Liver (tissue), 9 donors: Measurements from ENCODE around the gene TNNC2. TPM values are rescaled to one million over a fixed set of nuclear protein-coding genes. Genes with fewer than 3 reads are reported as not detected.
"Not testable (repeated sequence)": the region's sequence is repeated elsewhere in the genome, so short reads cannot be mapped to it uniquely, and the experiment has no call there.

Experiments
- DNase-seq: peaks from one replicate; pipeline ENCODE4 v3.0.0-alpha.2; 2017; ENCODE audit warnings: low spot score
- H3K27ac ChIP-seq, 2 donors: one replicate each; pipeline ENCODE4 v1.7.0; 2013; ENCODE audit warnings: inconsistent platforms in 2 of 2, low read length in 2 of 2, control low read depth in 1 of 2, low read depth in 1 of 2, mild to moderate bottlenecking in 1 of 2
- H3K27me3 ChIP-seq, 4 donors: one replicate each; pipeline versions ENCODE4 v1.6.1 to v1.7.0; 2013; ENCODE audit warnings: low read length in 3 of 4, inconsistent platforms in 1 of 4, mild to moderate bottlenecking in 1 of 4, moderate library complexity in 1 of 4; ENCODE audit not compliant: control insufficient read depth in 4 of 4, insufficient read depth in 4 of 4
- H3K36me3 ChIP-seq, 4 donors: one replicate each; pipeline versions ENCODE4 v1.6.1 to v1.7.0; 2013; ENCODE audit warnings: low read length in 3 of 4, mild to moderate bottlenecking in 3 of 4, low read depth in 1 of 4, moderate library complexity in 1 of 4; ENCODE audit not compliant: control insufficient read depth in 4 of 4, insufficient read depth in 3 of 4
- H3K4me1 ChIP-seq, 4 donors: one replicate each; pipeline versions ENCODE4 v1.6.1 to v1.7.0; 2013; ENCODE audit warnings: low read length in 3 of 4, mild to moderate bottlenecking in 3 of 4, moderate library complexity in 1 of 4; ENCODE audit not compliant: control insufficient read depth in 4 of 4, insufficient read depth in 4 of 4
- H3K4me3 ChIP-seq, 3 donors: one replicate each; pipeline versions ENCODE4 v1.6.1 to v1.7.0; 2013; ENCODE audit warnings: low read length in 3 of 3, control low read depth in 1 of 3, low read depth in 1 of 3, mild to moderate bottlenecking in 1 of 3
- H3K9ac ChIP-seq, 2 donors: one replicate each; pipeline ENCODE4 v1.7.0; 2013; ENCODE audit warnings: low read length in 2 of 2, mild to moderate bottlenecking in 2 of 2, moderate library complexity in 2 of 2, control low read depth in 1 of 2, low read depth in 1 of 2
- H3K9me3 ChIP-seq, 4 donors: one replicate each; pipeline versions ENCODE4 v1.6.1 to v1.7.0; 2013; ENCODE audit warnings: low read length in 3 of 4; ENCODE audit not compliant: control insufficient read depth in 4 of 4
- EGR1 ChIP-seq, 2 donors: IDR thresholded peaks; 2 replicates each; pipeline ENCODE4 v1.6.1; 2016 to 2018; ENCODE audit warnings: antibody characterized with exemption in 2 of 2, low read depth in 2 of 2
- FOXA1 ChIP-seq: IDR thresholded peaks from 2 replicates; pipeline ENCODE4 v1.6.1; 2016; ENCODE audit warnings: antibody characterized with exemption
- FOXA2 ChIP-seq: IDR thresholded peaks from 2 replicates; pipeline ENCODE4 v1.6.1; 2016; ENCODE audit warnings: antibody characterized with exemption
- HNF4A ChIP-seq, 2 donors: conservative IDR thresholded peaks; 2 replicates each; pipeline ENCODE4 v1.6.1; 2016; ENCODE audit warnings: antibody characterized with exemption in 2 of 2, mild to moderate bottlenecking in 2 of 2
- HNF4G ChIP-seq: IDR thresholded peaks from 2 replicates; pipeline ENCODE4 v1.6.1; 2016; ENCODE audit warnings: antibody characterized with exemption
- JUND ChIP-seq, 2 donors: IDR thresholded peaks; 2 replicates each; pipeline ENCODE4 v1.6.1; 2016; ENCODE audit warnings: antibody characterized with exemption in 2 of 2
- NR2F2 ChIP-seq: IDR thresholded peaks from 2 replicates; pipeline ENCODE4 v1.6.1; 2016; ENCODE audit warnings: antibody characterized with exemption
- RAD21 ChIP-seq, 2 donors: IDR thresholded peaks; 2 replicates each; pipeline ENCODE4 v1.6.1; 2016; ENCODE audit warnings: antibody characterized with exemption in 2 of 2, mild to moderate bottlenecking in 2 of 2
- RXRA ChIP-seq, 2 donors: IDR thresholded peaks; 2 replicates each; pipeline ENCODE4 v1.6.1; 2017 to 2018; ENCODE audit warnings: antibody characterized with exemption in 2 of 2, mild to moderate bottlenecking in 1 of 2
- SP1 ChIP-seq: IDR thresholded peaks from 2 replicates; pipeline ENCODE4 v1.6.1; 2018; ENCODE audit warnings: antibody characterized with exemption, mild to moderate bottlenecking
- TAF1 ChIP-seq: conservative IDR thresholded peaks from 2 replicates; pipeline ENCODE4 v1.6.1; 2016; ENCODE audit warnings: antibody characterized with exemption, mild to moderate bottlenecking
- YY1 ChIP-seq: IDR thresholded peaks from 2 replicates; pipeline ENCODE4 v1.6.1; 2016; ENCODE audit warnings: antibody characterized with exemption, mild to moderate bottlenecking
- WGBS: extraction: QIAGEN DNeasy Blood & Tissue Kit; methylation state at CpG from one replicate; pipeline ENCODE4 v1.1.7; 2013; 5-methylcytosine and 5-hydroxymethylcytosine counted together
- polyA plus RNA-seq, 2 donors: library from polyadenylated mRNA; stranded (reverse) in 1 of 2; unstranded in 1 of 2; fragments of 200-250 nt in 1 of 2; fragments of >200 nt in 1 of 2; fragmentation: Nextera tagmentation in 1 of 2; extraction: Ambion mirVana in 1 of 2; gene quantifications; one replicate each; pipeline versions ENCODE4 v1.2.1 to v1.2.3, GENCODE V29; 2013 to 2015
- total RNA-seq, 2 donors: library from RNA; depleted of rRNA; stranded (reverse); fragments of >200 nt; gene quantifications; one replicate each; pipeline ENCODE4 v1.2.3, GENCODE V29; 2014
- TF ChIP-seq, protein P1 (sequence below): IDR thresholded peaks from 2 replicates; pipeline ENCODE4 v1.6.1; 2016; ENCODE audit warnings: antibody characterized with exemption, mild to moderate bottlenecking
- TF ChIP-seq, protein P2 (sequence below): fragments of 150-350 bp; IDR thresholded peaks from 2 replicates; pipeline ENCODE4 v1.5.1; 2017; ENCODE audit warnings: improper control_type of control experiment, low read depth, low read length; ENCODE audit not compliant: missing input control
- TF ChIP-seq, protein P3 (sequence below): IDR thresholded peaks from 2 replicates; pipeline ENCODE4 v1.6.1; 2016; ENCODE audit warnings: antibody characterized with exemption
- TF ChIP-seq, protein P4 (sequence below): IDR thresholded peaks from 2 replicates; pipeline ENCODE4 v1.6.1; 2016; ENCODE audit warnings: antibody characterized with exemption
- TF ChIP-seq, protein P5 (sequence below): IDR thresholded peaks from 2 replicates; pipeline ENCODE4 v1.6.1; 2016; ENCODE audit warnings: antibody characterized with exemption
- donor health status: healthy.
- donor health status: healthy.
- donor health status: healthy.
- donor health status: healthy.
- donor health status: healthy.

The TNNC2 gene
- total and polyA plus RNA-seq, 4 donors, result 0.12 to 0.33 (median 0.31) TPM; not detected in 1

DNA sequence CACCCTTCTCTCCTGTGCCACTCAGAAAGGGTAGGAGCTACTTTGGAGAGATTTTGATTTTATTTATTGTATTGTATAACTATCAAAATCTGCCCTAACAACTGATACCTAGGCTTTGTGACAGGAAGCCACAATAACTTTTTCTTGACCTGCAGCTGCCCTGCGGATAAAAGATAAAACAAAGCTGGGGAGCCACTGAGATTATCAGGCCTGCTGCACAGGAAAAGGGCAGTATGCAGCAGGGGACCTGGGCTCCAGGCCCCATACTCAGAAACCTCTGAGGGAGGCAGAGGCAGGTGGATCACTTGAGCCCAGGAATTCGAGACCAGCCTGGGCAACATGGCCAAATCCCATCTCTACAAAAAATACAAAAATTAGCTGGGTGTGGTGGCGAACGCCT lies 5.5 kb upstream of the TNNC2 start:
- Histone ChIP-seq H3K27ac (peak overlapping the region in 1 of 2 donors; percentile 82), H3K4me3 (no peak overlapping the region), H3K4me1 (peaks cover 4 to 14% (median 9%) of the 10 kb centered on the region in 4 donors), H3K9me3 (no peaks in the 10 kb centered on the region), H3K9ac (no peak overlapping the region), H3K36me3 (peaks cover 0 to 2% (median 0%) of the 10 kb centered on the region in 4 donors), H3K27me3 (no peaks in the 10 kb centered on the region)
- WGBS, result 89% methylated on average over 4 of the region's 4 CpGs
- TF ChIP-seq, protein P1, sequence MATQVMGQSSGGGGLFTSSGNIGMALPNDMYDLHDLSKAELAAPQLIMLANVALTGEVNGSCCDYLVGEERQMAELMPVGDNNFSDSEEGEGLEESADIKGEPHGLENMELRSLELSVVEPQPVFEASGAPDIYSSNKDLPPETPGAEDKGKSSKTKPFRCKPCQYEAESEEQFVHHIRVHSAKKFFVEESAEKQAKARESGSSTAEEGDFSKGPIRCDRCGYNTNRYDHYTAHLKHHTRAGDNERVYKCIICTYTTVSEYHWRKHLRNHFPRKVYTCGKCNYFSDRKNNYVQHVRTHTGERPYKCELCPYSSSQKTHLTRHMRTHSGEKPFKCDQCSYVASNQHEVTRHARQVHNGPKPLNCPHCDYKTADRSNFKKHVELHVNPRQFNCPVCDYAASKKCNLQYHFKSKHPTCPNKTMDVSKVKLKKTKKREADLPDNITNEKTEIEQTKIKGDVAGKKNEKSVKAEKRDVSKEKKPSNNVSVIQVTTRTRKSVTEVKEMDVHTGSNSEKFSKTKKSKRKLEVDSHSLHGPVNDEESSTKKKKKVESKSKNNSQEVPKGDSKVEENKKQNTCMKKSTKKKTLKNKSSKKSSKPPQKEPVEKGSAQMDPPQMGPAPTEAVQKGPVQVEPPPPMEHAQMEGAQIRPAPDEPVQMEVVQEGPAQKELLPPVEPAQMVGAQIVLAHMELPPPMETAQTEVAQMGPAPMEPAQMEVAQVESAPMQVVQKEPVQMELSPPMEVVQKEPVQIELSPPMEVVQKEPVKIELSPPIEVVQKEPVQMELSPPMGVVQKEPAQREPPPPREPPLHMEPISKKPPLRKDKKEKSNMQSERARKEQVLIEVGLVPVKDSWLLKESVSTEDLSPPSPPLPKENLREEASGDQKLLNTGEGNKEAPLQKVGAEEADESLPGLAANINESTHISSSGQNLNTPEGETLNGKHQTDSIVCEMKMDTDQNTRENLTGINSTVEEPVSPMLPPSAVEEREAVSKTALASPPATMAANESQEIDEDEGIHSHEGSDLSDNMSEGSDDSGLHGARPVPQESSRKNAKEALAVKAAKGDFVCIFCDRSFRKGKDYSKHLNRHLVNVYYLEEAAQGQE, result no peak
- TF ChIP-seq NR2F2, result no peak
- TF ChIP-seq HNF4G, result no peak
- no peak for TF ChIP-seq RAD21 (IDR thresholded peaks at IDR 0.05)
- TF ChIP-seq JUND (IDR thresholded peaks at IDR 0.05), result no peak
- no peak for TF ChIP-seq HNF4A (conservative IDR thresholded peaks at IDR 0.05)
- no peak for TF ChIP-seq RXRA (IDR thresholded peaks at IDR 0.05)
- TF ChIP-seq, protein P2, sequence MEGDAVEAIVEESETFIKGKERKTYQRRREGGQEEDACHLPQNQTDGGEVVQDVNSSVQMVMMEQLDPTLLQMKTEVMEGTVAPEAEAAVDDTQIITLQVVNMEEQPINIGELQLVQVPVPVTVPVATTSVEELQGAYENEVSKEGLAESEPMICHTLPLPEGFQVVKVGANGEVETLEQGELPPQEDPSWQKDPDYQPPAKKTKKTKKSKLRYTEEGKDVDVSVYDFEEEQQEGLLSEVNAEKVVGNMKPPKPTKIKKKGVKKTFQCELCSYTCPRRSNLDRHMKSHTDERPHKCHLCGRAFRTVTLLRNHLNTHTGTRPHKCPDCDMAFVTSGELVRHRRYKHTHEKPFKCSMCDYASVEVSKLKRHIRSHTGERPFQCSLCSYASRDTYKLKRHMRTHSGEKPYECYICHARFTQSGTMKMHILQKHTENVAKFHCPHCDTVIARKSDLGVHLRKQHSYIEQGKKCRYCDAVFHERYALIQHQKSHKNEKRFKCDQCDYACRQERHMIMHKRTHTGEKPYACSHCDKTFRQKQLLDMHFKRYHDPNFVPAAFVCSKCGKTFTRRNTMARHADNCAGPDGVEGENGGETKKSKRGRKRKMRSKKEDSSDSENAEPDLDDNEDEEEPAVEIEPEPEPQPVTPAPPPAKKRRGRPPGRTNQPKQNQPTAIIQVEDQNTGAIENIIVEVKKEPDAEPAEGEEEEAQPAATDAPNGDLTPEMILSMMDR, result no peak
- TF ChIP-seq FOXA1, result no peak
- DNase-seq, result no peak

DNA sequence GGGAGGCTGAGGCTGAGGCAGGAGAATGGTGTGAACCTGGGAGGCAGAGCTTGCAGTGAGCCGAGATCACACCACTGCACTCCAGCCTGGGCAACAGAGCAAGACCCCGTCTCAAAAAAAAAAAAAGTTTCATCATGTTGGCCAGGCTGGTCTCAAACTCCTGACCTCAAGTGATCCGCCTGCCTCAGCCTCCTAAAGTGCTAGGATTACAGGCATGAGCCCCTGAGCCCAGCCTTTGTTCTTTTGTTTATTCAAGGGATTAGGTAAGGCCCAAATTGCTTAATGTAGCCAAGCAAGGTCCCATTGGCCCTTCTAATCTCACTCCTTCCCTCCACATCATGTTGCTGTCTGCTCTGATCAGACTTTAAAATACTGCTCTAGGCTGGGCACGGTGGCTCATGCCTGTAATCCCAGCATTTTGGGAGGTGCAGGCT lies 2.6 kb upstream of the TNNC2 start:
- H3K4me3 ChIP-seq, H3K36me3 ChIP-seq, H3K9me3 ChIP-seq, H3K9ac ChIP-seq, H3K27ac ChIP-seq, DNase-seq, H3K27me3 ChIP-seq: not testable (repeated sequence)
- H3K4me1 ChIP-seq, result peaks cover 2 to 14% (median 8%) of the 10 kb centered on the region in 4 donors
- TF ChIP-seq HNF4A (conservative IDR thresholded peaks at IDR 0.05) (peak in 1 of 2 donors; percentile 39), SP1 (peak; percentile 10), RXRA (IDR thresholded peaks at IDR 0.05) (peak; percentile 4 to 22)
- 82% methylated on average over 4 of the region's 4 CpGs for whole genome bisulfite sequencing

DNA sequence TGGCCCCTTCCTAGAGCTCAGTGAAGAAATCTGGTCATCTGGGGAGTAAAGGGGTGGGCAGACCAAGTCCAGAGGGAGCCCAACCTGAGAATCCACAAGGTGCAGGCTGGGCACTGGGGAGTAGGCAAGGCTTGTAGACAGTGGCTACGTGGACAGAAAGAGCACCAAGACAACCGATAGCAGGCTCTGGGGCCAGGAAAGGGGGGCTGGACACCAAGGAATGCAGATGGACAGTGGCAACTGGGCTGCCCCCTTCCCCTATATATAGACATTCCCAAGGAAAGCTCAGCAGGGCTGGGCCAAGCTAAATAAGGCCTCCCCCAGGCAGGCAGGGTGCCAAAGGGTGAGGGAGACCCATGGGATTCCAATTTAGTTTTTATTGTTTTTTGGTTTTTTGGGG lies 1.5 kb upstream of the TNNC2 start:
- WGBS, result 81% methylated on average over 2 of the region's 2 CpGs

More for the DNA sequence above, 1.5 kb upstream of the TNNC2 start:
- Histone ChIP-seq H3K4me3 (no peak overlapping the region), H3K36me3 (no peaks in the 10 kb centered on the region), H3K27me3 (no peaks in the 10 kb centered on the region), H3K9me3 (no peaks in the 10 kb centered on the region), H3K9ac (no peak overlapping the region), H3K4me1 (peaks cover 2 to 9% (median 5%) of the 10 kb centered on the region in 4 donors), H3K27ac (no peak overlapping the region)
- TF ChIP-seq FOXA2 (no peak), EGR1 (IDR thresholded peaks at IDR 0.05; ENCODE audit: low read depth in 2 of 2) (no peak), FOXA1 (no peak), HNF4G (no peak), RAD21 (IDR thresholded peaks at IDR 0.05) (no peak), NR2F2 (no peak), YY1 (no peak), TAF1 (no peak), RXRA (IDR thresholded peaks at IDR 0.05) (no peak)
- TF ChIP-seq, protein P3, sequence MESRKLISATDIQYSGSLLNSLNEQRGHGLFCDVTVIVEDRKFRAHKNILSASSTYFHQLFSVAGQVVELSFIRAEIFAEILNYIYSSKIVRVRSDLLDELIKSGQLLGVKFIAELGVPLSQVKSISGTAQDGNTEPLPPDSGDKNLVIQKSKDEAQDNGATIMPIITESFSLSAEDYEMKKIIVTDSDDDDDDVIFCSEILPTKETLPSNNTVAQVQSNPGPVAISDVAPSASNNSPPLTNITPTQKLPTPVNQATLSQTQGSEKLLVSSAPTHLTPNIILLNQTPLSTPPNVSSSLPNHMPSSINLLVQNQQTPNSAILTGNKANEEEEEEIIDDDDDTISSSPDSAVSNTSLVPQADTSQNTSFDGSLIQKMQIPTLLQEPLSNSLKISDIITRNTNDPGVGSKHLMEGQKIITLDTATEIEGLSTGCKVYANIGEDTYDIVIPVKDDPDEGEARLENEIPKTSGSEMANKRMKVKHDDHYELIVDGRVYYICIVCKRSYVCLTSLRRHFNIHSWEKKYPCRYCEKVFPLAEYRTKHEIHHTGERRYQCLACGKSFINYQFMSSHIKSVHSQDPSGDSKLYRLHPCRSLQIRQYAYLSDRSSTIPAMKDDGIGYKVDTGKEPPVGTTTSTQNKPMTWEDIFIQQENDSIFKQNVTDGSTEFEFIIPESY, result no peak
- TF ChIP-seq, protein P4, sequence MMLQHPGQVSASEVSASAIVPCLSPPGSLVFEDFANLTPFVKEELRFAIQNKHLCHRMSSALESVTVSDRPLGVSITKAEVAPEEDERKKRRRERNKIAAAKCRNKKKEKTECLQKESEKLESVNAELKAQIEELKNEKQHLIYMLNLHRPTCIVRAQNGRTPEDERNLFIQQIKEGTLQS, result no peak
- TF ChIP-seq, protein P5, sequence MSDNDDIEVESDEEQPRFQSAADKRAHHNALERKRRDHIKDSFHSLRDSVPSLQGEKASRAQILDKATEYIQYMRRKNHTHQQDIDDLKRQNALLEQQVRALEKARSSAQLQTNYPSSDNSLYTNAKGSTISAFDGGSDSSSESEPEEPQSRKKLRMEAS, result no peak
- DNase-seq, result no peak
